Uterus (tissue), 2 donors: ENCODE results near the gene SOCS6.

ENCODE experiments used
- POLR2A ChIP-seq, 2 donors: fragments of 450-650 bp; IDR thresholded peaks; one replicate each; pipeline ENCODE4 v1.6.1; 2016; ENCODE audit warnings: antibody characterized with exemption in 2 of 2, mild to moderate bottlenecking in 1 of 2, moderate library complexity in 1 of 2
- TF ChIP-seq, protein P1 (sequence below), 4 experiments: fragments of 200-600 bp in 2 of 4; fragments of 450-650 bp in 2 of 4; sonication (generic) in 2 of 4; IDR thresholded peaks; one replicate each; pipeline ENCODE4 v1.5.1; 2016 to 2019; ENCODE audit warnings: antibody characterized with exemption in 4 of 4, mild to moderate bottlenecking in 2 of 4, moderate library complexity in 1 of 4

DNA sequence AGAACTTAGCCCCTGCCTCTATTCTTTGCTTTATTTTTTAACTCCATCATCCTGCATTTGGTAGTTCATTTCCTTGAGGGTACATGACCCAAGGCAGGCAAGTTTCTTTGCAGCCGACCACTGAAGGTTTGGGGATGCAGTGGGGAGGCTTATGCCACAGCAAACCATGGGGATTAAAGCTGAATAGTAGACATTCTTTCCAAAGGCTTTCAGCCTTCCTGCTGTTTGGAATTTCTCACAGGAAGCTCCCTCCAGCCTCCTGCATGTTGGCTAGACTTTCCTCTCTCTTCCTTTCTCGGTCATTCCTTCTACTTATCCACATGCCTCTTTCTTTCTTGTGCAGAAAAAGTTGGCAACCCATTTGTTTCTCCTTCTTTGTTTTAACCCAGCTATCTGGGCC lies 77.3 kb downstream of the SOCS6 start:
- no peak for TF ChIP-seq POLR2A (IDR thresholded peaks at IDR 0.05)
- TF ChIP-seq, protein P1, sequence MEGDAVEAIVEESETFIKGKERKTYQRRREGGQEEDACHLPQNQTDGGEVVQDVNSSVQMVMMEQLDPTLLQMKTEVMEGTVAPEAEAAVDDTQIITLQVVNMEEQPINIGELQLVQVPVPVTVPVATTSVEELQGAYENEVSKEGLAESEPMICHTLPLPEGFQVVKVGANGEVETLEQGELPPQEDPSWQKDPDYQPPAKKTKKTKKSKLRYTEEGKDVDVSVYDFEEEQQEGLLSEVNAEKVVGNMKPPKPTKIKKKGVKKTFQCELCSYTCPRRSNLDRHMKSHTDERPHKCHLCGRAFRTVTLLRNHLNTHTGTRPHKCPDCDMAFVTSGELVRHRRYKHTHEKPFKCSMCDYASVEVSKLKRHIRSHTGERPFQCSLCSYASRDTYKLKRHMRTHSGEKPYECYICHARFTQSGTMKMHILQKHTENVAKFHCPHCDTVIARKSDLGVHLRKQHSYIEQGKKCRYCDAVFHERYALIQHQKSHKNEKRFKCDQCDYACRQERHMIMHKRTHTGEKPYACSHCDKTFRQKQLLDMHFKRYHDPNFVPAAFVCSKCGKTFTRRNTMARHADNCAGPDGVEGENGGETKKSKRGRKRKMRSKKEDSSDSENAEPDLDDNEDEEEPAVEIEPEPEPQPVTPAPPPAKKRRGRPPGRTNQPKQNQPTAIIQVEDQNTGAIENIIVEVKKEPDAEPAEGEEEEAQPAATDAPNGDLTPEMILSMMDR (IDR thresholded peaks at IDR 0.05) = no peak
